GM23338 (cell line): Measurements from ENCODE around the gene NCOA1. TPM values are rescaled to one million over a fixed set of nuclear protein-coding genes. Genes with fewer than 3 reads are reported as not detected.

ENCODE experiments used
- ATAC-seq: fragments of 200-7000 bp; cut with Tn5 transposase; 3 replicates; pipeline ENCODE4 v1.9.1; 2020
- DNase-seq: peaks from one replicate; pipeline ENCODE4 v3.0.0-alpha.2; 2015; ENCODE audit warnings: low spot score
- H2AFZ ChIP-seq: fragments of 200-600 bp; sonication (generic); 2 replicates; pipeline ENCODE4 v1.8.0; 2016; ENCODE audit warnings: antibody characterized with exemption, mild to moderate bottlenecking, moderate library complexity
- H3F3A ChIP-seq: fragments of 200-600 bp; sonication (generic); replicated peaks from 2 replicates; pipeline ENCODE4 v1.8.0; 2017; ENCODE audit warnings: antibody characterized with exemption, mixed run types, low read depth
- H3K27ac ChIP-seq: fragments of 200-600 bp; sonication (generic); 2 replicates; pipeline ENCODE4 v1.6.1; 2016; ENCODE audit warnings: low read depth
- H3K27me3 ChIP-seq: fragments of 200-600 bp; sonication (generic); 2 replicates; pipeline ENCODE4 v1.8.0; 2016; ENCODE audit warnings: mild to moderate bottlenecking, mixed run types, moderate library complexity; ENCODE audit not compliant: insufficient read depth
- H3K36me3 ChIP-seq: fragments of 200-600 bp; sonication (generic); 2 replicates; pipeline ENCODE4 v1.8.0; 2016; ENCODE audit warnings: mild to moderate bottlenecking; ENCODE audit not compliant: insufficient read depth
- H3K4me1 ChIP-seq: fragments of 200-600 bp; sonication (generic); 2 replicates; pipeline ENCODE4 v1.8.0; 2016; ENCODE audit warnings: mild to moderate bottlenecking, moderate library complexity; ENCODE audit not compliant: insufficient read depth
- H3K4me2 ChIP-seq: fragments of 200-600 bp; sonication (generic); 2 replicates; pipeline ENCODE4 v1.7.1; 2017; ENCODE audit warnings: mixed run types
- H3K4me3 ChIP-seq: fragments of 200-600 bp; sonication (generic); 2 replicates; pipeline ENCODE4 v1.6.1; 2016; ENCODE audit warnings: mixed run types
- H3K79me2 ChIP-seq: fragments of 200-600 bp; sonication (generic); replicated peaks from 2 replicates; pipeline ENCODE4 v1.8.0; 2017; ENCODE audit warnings: mild to moderate bottlenecking; ENCODE audit not compliant: insufficient read depth
- H3K9me2 ChIP-seq: fragments of 200-600 bp; sonication (generic); 2 replicates; pipeline ENCODE4 v1.8.0; 2017; ENCODE audit not compliant: insufficient read depth
- H4K20me1 ChIP-seq: fragments of 200-600 bp; sonication (generic); replicated peaks from 2 replicates; pipeline ENCODE4 v1.8.0; 2017; ENCODE audit warnings: mild to moderate bottlenecking; ENCODE audit not compliant: insufficient read depth
- H3K27ac Mint-ChIP-seq: 2 replicates; pipeline ENCODE4 v1.8.0; 2020; ENCODE audit warnings: inconsistent platforms, mild to moderate bottlenecking, moderate library complexity, mixed read lengths
- H3K27me3 Mint-ChIP-seq: 3 replicates; pipeline ENCODE4 v1.8.0; 2022; ENCODE audit warnings: low read depth, mild to moderate bottlenecking, moderate library complexity, mixed read lengths, inconsistent platforms; ENCODE audit not compliant: insufficient read depth, poor library complexity
- H3K36me3 Mint-ChIP-seq: 3 replicates; pipeline ENCODE4 v1.8.0; 2021; ENCODE audit warnings: low read depth, mild to moderate bottlenecking, inconsistent platforms, moderate library complexity, mixed read lengths
- H3K4me1 Mint-ChIP-seq: 3 replicates; pipeline ENCODE4 v1.8.0; 2020; ENCODE audit warnings: mild to moderate bottlenecking, inconsistent platforms, mixed read lengths
- H3K4me3 Mint-ChIP-seq: 3 replicates; pipeline ENCODE4 v1.8.0; 2021; ENCODE audit warnings: moderate library complexity, mild to moderate bottlenecking, inconsistent platforms, mixed read lengths
- H3K9me3 Mint-ChIP-seq: 3 replicates; pipeline ENCODE4 v1.8.0; 2020; ENCODE audit warnings: moderate library complexity, mild to moderate bottlenecking, inconsistent platforms, mixed read lengths
- EZH2 ChIP-seq: fragments of 200-600 bp; sonication (generic); IDR thresholded peaks from one replicate; pipeline ENCODE4 v1.8.0; 2017; ENCODE audit warnings: antibody characterized with exemption, mild to moderate bottlenecking, low read depth; ENCODE audit not compliant: unreplicated experiment
- EZH2phosphoT487 ChIP-seq: fragments of 200-600 bp; sonication (generic); IDR thresholded peaks from one replicate; pipeline ENCODE4 v1.8.1; 2018; ENCODE audit warnings: antibody characterized with exemption; ENCODE audit not compliant: unreplicated experiment
- JUNB ChIP-seq: IDR thresholded peaks from one replicate; pipeline ENCODE4 v1.6.1; 2016; ENCODE audit warnings: antibody characterized with exemption; ENCODE audit not compliant: unreplicated experiment
- NANOG ChIP-seq: IDR thresholded peaks from 2 replicates; pipeline ENCODE4 v1.6.1; 2016; ENCODE audit warnings: antibody characterized with exemption, borderline replicate concordance
- POLR2AphosphoS5 ChIP-seq: IDR thresholded peaks from 2 replicates; pipeline ENCODE4 v1.6.1; 2016; ENCODE audit warnings: antibody characterized with exemption, low read depth
- STAT1 ChIP-seq: IDR thresholded peaks from one replicate; pipeline ENCODE4 v1.6.1; 2016; ENCODE audit warnings: antibody characterized with exemption; ENCODE audit not compliant: unreplicated experiment
- ZNF331 ChIP-seq: fragments of 250-450 bp; sonication (Bioruptor Pico); IDR thresholded peaks from 2 replicates; pipeline ENCODE4 v1.5.0; 2020; ENCODE audit warnings: low read depth, mild to moderate bottlenecking, moderate library complexity
- polyA plus RNA-seq: library from polyadenylated mRNA; unstranded; fragments of >200 nt; fragmentation: Nextera tagmentation; extraction: Ambion mirVana; gene quantifications from 2 replicates; pipeline ENCODE4 v1.2.1, GENCODE V29; 2016
- total RNA-seq: library from RNA; depleted of rRNA; stranded (reverse); fragments of >200 nt; shearing (Covaris generic); gene quantifications from 2 replicates; pipeline ENCODE4 v1.2.3, GENCODE V29; 2014
- TF ChIP-seq, protein P1 (sequence below): IDR thresholded peaks from 2 replicates; pipeline ENCODE4 v1.6.1; 2016; ENCODE audit warnings: antibody characterized with exemption
- TF ChIP-seq, protein P2 (sequence below): IDR thresholded peaks from one replicate; pipeline ENCODE4 v1.6.1; 2018; ENCODE audit warnings: antibody characterized with exemption; ENCODE audit not compliant: unreplicated experiment
- TF ChIP-seq, protein P3 (sequence below): fragments of 250-450 bp; sonication (Bioruptor Pico); IDR thresholded peaks from 2 replicates; pipeline ENCODE4 v1.5.0; 2020; ENCODE audit warnings: mild to moderate bottlenecking, moderate library complexity

The NCOA1 gene
- total and polyA plus RNA-seq, 2 experiments from 2014 or later: 7.1 to 15.1 TPM

DNA sequence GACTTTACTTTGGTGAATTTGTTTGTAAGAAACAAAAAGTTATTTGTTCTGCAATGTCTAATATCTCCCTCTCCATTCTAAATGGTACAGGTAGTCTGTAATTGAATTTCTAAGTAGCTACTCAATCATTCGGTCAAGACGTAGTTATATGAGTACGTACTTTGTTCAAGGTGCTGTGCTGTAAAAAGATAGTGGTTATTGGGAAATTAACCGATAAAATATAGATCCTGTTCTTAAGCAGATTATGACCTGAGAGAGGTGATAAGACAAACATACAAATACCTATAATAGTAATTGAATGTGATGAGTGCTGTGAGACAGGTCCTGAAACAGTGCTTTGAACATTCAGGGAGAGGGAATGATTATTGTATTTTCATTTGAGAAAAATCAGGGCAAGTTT is 7.1 kb downstream of the NCOA1 start:
- TF ChIP-seq, protein P1, sequence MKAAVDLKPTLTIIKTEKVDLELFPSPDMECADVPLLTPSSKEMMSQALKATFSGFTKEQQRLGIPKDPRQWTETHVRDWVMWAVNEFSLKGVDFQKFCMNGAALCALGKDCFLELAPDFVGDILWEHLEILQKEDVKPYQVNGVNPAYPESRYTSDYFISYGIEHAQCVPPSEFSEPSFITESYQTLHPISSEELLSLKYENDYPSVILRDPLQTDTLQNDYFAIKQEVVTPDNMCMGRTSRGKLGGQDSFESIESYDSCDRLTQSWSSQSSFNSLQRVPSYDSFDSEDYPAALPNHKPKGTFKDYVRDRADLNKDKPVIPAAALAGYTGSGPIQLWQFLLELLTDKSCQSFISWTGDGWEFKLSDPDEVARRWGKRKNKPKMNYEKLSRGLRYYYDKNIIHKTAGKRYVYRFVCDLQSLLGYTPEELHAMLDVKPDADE: no peak
- no peak for TF ChIP-seq POLR2AphosphoS5
- Histone ChIP-seq H3K36me3 (no peaks in the 10 kb centered on the region), H3F3A (no peaks in the 10 kb centered on the region), H3K9me2 (no peaks in the 10 kb centered on the region), H3K4me3 (no peak overlapping the region), H3K27me3 (peaks cover 8% of the 10 kb centered on the region; the same call in 1 of the 2 replicates), H3K27ac (no peak overlapping the region), H3K4me1 (peaks cover 18% of the 10 kb centered on the region), H3K4me2 (no peak overlapping the region), H2AFZ (no peak overlapping the region), H4K20me1 (0 out of 2 replicates have a peak, but pooled peaks cover 3% of the 10 kb centered on the region), H3K79me2 (peaks cover 80% of the 10 kb centered on the region)
- Mint-ChIP-seq H3K36me3 (no peaks in the 10 kb centered on the region), H3K9me3 (no peaks in the 10 kb centered on the region), H3K27ac (no peak overlapping the region), H3K27me3 (peaks cover 3% of the 10 kb centered on the region), H3K4me3 (no peak overlapping the region), H3K4me1 (peaks cover 26% of the 10 kb centered on the region)
- ATAC-seq: no peak
- DNase-seq: no peak

DNA sequence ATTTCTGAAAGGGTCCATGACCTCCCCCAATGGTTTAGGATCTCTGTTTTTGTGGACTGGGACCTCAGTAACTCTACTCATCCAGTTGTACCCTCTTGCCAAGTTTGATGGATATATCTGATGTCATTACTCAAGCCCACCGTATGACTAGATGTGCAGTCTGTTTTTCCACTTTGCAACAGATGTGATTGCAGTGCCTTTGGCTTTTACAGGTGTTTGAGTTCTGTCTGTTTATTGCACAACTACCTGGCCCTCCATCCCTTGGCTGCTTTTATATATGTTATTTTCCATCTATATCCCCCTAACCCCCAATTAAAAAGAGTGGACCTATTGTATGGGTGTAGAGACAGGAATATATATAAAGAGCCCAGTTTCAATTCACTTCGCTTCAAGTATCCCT is 10.8 kb downstream of the NCOA1 start:
- Histone ChIP-seq H3K4me3 (no peak overlapping the region), H3K4me2 (no peak overlapping the region), H3K4me1 (0 out of 2 replicates have a peak, but pooled peaks cover 5% of the 10 kb centered on the region), H2AFZ (no peak overlapping the region), H3K36me3 (no peaks in the 10 kb centered on the region), H4K20me1 (no peaks in the 10 kb centered on the region), H3K27me3 (no peaks in the 10 kb centered on the region), H3K9me2 (no peaks in the 10 kb centered on the region), H3K27ac (no peak overlapping the region), H3F3A (no peaks in the 10 kb centered on the region), H3K79me2 (peaks cover 54% of the 10 kb centered on the region)
- no peak overlapping the region for H3K4me3 Mint-ChIP-seq
- H3K4me1 Mint-ChIP-seq: peaks cover 11% of the 10 kb centered on the region
- no peaks in the 10 kb centered on the region for H3K9me3 Mint-ChIP-seq
- H3K36me3 Mint-ChIP-seq: no peaks in the 10 kb centered on the region
- DNase-seq: no peak
- no peaks in the 10 kb centered on the region for H3K27me3 Mint-ChIP-seq
- no peak overlapping the region for H3K27ac Mint-ChIP-seq
- ATAC-seq: no peak
- TF ChIP-seq EZH2phosphoT487 (no peak), EZH2 (no peak), ZNF331 (no peak), POLR2AphosphoS5 (no peak), JUNB (no peak), NANOG (no peak), STAT1 (no peak)
- TF ChIP-seq, protein P2, sequence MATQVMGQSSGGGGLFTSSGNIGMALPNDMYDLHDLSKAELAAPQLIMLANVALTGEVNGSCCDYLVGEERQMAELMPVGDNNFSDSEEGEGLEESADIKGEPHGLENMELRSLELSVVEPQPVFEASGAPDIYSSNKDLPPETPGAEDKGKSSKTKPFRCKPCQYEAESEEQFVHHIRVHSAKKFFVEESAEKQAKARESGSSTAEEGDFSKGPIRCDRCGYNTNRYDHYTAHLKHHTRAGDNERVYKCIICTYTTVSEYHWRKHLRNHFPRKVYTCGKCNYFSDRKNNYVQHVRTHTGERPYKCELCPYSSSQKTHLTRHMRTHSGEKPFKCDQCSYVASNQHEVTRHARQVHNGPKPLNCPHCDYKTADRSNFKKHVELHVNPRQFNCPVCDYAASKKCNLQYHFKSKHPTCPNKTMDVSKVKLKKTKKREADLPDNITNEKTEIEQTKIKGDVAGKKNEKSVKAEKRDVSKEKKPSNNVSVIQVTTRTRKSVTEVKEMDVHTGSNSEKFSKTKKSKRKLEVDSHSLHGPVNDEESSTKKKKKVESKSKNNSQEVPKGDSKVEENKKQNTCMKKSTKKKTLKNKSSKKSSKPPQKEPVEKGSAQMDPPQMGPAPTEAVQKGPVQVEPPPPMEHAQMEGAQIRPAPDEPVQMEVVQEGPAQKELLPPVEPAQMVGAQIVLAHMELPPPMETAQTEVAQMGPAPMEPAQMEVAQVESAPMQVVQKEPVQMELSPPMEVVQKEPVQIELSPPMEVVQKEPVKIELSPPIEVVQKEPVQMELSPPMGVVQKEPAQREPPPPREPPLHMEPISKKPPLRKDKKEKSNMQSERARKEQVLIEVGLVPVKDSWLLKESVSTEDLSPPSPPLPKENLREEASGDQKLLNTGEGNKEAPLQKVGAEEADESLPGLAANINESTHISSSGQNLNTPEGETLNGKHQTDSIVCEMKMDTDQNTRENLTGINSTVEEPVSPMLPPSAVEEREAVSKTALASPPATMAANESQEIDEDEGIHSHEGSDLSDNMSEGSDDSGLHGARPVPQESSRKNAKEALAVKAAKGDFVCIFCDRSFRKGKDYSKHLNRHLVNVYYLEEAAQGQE: no peak
- TF ChIP-seq, protein P1: no peak
- TF ChIP-seq, protein P3, sequence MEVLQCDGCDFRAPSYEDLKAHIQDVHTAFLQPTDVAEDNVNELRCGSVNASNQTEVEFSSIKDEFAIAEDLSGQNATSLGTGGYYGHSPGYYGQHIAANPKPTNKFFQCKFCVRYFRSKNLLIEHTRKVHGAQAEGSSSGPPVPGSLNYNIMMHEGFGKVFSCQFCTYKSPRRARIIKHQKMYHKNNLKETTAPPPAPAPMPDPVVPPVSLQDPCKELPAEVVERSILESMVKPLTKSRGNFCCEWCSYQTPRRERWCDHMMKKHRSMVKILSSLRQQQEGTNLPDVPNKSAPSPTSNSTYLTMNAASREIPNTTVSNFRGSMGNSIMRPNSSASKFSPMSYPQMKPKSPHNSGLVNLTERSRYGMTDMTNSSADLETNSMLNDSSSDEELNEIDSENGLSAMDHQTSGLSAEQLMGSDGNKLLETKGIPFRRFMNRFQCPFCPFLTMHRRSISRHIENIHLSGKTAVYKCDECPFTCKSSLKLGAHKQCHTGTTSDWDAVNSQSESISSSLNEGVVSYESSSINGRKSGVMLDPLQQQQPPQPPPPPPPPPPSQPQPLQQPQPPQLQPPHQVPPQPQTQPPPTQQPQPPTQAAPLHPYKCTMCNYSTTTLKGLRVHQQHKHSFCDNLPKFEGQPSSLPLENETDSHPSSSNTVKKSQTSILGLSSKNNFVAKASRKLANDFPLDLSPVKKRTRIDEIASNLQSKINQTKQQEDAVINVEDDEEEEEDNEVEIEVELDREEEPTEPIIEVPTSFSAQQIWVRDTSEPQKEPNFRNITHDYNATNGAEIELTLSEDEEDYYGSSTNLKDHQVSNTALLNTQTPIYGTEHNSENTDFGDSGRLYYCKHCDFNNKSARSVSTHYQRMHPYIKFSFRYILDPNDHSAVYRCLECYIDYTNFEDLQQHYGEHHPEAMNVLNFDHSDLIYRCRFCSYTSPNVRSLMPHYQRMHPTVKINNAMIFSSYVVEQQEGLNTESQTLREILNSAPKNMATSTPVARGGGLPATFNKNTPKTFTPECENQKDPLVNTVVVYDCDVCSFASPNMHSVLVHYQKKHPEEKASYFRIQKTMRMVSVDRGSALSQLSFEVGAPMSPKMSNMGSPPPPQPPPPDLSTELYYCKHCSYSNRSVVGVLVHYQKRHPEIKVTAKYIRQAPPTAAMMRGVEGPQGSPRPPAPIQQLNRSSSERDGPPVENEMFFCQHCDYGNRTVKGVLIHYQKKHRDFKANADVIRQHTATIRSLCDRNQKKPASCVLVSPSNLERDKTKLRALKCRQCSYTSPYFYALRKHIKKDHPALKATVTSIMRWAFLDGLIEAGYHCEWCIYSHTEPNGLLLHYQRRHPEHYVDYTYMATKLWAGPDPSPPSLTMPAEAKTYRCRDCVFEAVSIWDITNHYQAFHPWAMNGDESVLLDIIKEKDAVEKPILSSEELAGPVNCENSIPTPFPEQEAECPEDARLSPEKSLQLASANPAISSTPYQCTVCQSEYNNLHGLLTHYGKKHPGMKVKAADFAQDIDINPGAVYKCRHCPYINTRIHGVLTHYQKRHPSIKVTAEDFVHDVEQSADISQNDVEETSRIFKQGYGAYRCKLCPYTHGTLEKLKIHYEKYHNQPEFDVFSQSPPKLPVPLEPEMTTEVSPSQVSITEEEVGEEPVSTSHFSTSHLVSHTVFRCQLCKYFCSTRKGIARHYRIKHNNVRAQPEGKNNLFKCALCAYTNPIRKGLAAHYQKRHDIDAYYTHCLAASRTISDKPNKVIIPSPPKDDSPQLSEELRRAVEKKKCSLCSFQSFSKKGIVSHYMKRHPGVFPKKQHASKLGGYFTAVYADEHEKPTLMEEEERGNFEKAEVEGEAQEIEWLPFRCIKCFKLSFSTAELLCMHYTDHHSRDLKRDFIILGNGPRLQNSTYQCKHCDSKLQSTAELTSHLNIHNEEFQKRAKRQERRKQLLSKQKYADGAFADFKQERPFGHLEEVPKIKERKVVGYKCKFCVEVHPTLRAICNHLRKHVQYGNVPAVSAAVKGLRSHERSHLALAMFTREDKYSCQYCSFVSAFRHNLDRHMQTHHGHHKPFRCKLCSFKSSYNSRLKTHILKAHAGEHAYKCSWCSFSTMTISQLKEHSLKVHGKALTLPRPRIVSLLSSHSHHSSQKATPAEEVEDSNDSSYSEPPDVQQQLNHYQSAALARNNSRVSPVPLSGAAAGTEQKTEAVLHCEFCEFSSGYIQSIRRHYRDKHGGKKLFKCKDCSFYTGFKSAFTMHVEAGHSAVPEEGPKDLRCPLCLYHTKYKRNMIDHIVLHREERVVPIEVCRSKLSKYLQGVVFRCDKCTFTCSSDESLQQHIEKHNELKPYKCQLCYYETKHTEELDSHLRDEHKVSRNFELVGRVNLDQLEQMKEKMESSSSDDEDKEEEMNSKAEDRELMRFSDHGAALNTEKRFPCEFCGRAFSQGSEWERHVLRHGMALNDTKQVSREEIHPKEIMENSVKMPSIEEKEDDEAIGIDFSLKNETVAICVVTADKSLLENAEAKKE (CRISPR knock-in tag): no peak
